Measurements from ENCODE around the gene GRIN2C. TPM values are rescaled to one million over a fixed set of nuclear protein-coding genes. Genes with fewer than 3 reads are reported as not detected.

GRIN2C gene
- total RNA-seq, 4 donors from 2014 or later: 0.17 to 2.5 (median 0.50) TPM

GRCh38 chr17:74818291-74818938 lies 41.3 kb downstream of the GRIN2C start:
- Histone ChIP-seq H3K4me3 (no peak overlapping the region), H3K4me1 (peaks cover 8 to 26% (median 16%) of the 10 kb centered on the region in 4 donors)
- no peak for TF ChIP-seq POLR2A (IDR thresholded peaks at IDR 0.05; ENCODE audit: low read depth)
- TF ChIP-seq, protein P1, sequence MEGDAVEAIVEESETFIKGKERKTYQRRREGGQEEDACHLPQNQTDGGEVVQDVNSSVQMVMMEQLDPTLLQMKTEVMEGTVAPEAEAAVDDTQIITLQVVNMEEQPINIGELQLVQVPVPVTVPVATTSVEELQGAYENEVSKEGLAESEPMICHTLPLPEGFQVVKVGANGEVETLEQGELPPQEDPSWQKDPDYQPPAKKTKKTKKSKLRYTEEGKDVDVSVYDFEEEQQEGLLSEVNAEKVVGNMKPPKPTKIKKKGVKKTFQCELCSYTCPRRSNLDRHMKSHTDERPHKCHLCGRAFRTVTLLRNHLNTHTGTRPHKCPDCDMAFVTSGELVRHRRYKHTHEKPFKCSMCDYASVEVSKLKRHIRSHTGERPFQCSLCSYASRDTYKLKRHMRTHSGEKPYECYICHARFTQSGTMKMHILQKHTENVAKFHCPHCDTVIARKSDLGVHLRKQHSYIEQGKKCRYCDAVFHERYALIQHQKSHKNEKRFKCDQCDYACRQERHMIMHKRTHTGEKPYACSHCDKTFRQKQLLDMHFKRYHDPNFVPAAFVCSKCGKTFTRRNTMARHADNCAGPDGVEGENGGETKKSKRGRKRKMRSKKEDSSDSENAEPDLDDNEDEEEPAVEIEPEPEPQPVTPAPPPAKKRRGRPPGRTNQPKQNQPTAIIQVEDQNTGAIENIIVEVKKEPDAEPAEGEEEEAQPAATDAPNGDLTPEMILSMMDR (IDR thresholded peaks at IDR 0.05): no peak
- no peak for TF ChIP-seq POLR2AphosphoS5 (IDR thresholded peaks at IDR 0.05)
- TF ChIP-seq EP300 (IDR thresholded peaks at IDR 0.05): no peak

DNA sequence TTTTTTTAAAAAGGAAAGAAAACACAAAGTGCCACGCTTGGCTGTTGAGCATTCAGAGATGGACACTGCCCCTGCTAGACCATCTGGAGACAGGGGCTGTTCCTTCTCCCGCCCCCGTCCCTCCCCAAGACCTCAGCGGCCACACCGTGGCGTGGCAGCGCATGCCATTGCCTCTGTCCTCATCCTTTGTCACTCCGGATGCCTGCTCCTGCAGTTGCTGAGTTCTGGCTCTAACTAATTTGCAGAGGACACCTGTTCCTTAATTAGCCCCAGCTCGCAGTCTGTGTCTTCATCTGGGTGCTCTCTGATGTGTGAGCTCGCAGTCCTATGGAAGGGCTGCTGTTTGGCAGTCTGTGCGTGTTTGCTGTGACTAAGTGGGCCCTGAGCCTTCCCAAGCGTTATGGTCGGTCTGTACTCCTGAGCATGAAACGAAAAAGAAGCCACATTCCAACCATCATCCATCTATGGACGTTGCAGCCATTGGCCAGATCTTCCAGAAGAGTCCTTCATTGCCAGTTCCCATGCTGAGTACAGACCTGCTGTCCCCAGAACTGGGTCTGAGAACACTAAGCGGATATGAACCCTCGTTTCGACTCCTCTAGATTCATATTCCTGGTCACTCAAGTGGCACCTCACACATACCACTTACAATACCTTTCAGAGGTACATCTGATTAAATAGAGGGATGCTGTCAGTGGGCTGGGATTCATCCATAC lies 42.6 kb downstream of the GRIN2C start:
- DNase-seq (ENCODE audit: extremely low spot score): no peak
- peaks cover 7 to 23% (median 19%) of the 10 kb centered on the region in 4 donors for H3K4me1 ChIP-seq
- WGBS: 88% methylated on average over 11 of the region's 18 CpGs
- H3K27ac ChIP-seq (replicated peaks in 1 of 4): no peak overlapping the region
- intact Hi-C loops (cut with DNase I): no loop called here
- TF ChIP-seq, protein P1 (IDR thresholded peaks at IDR 0.05): no peak
- TF ChIP-seq POLR2AphosphoS5 (IDR thresholded peaks at IDR 0.05): no peak
- no peaks in the 10 kb centered on the region for H3K9me3 ChIP-seq
- no peak overlapping the region for H3K4me3 ChIP-seq
- H3K27me3 ChIP-seq: no peaks in the 10 kb centered on the region
- peaks cover 8 to 48% (median 27%) of the 10 kb centered on the region in 4 donors for H3K36me3 ChIP-seq

More at GRCh38 chr17:74818291-74818938, 41.3 kb downstream of the GRIN2C start:
- H3K27ac ChIP-seq (replicated peaks in 1 of 4): no peak overlapping the region
- H3K9me3 ChIP-seq: no peaks in the 10 kb centered on the region
- DNase-seq (ENCODE audit: extremely low spot score): no peak
- intact Hi-C loops (cut with DNase I): no loop called here
- H3K27me3 ChIP-seq: no peaks in the 10 kb centered on the region
- H3K36me3 ChIP-seq: peaks cover 8 to 47% (median 27%) of the 10 kb centered on the region in 4 donors
- 99% methylated on average over 12 of the region's 16 CpGs for WGBS

GRCh38 chr17:74815550-74816370 lies 43.9 kb downstream of the GRIN2C start:
- Histone ChIP-seq H3K4me1 (peaks cover 10 to 20% (median 17%) of the 10 kb centered on the region in 4 donors), H3K9me3 (no peaks in the 10 kb centered on the region), H3K4me3 (no peak overlapping the region), H3K27me3 (no peaks in the 10 kb centered on the region), H3K27ac (replicated peaks in 1 of 4) (no peak overlapping the region), H3K36me3 (peaks cover 2 to 44% (median 26%) of the 10 kb centered on the region in 4 donors)
- DNase-seq (ENCODE audit: extremely low spot score): no peak
- intact Hi-C loops (cut with DNase I): no loop called here
- WGBS: 89% methylated on average over 15 of the region's 15 CpGs
- TF ChIP-seq POLR2A (IDR thresholded peaks at IDR 0.05; ENCODE audit: low read depth) (no peak), EP300 (IDR thresholded peaks at IDR 0.05) (no peak), POLR2AphosphoS5 (IDR thresholded peaks at IDR 0.05) (no peak)
- TF ChIP-seq, protein P1 (IDR thresholded peaks at IDR 0.05): no peak

DNA sequence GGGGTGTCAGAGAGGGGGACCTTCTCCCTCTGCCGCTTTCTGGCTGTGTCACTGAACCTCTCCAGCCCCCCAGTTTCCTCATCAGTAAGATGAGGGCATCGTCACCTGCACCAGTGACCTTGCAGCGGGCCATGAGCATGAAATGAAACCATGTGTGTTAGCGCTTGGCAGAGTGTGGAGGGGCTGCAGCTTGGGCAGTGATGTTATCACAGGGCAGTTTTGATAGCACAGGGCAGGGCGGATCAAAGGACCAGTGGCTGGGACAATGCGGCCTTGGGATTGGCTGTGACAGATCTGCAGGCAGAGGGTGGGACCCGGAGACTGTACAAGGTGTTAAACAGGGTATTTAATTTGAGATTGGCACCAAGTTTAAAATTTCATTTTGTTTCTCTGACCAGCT lies 44.6 kb downstream of the GRIN2C start:
- WGBS: 95% methylated on average over 7 of the region's 7 CpGs
- peaks cover 0 to 37% (median 21%) of the 10 kb centered on the region in 4 donors for H3K36me3 ChIP-seq

More for the DNA sequence above, 44.6 kb downstream of the GRIN2C start:
- H3K4me3 ChIP-seq: no peak overlapping the region
- no peak for DNase-seq (ENCODE audit: extremely low spot score)
- H3K9me3 ChIP-seq: no peaks in the 10 kb centered on the region
- no peak overlapping the region for H3K27ac ChIP-seq (replicated peaks in 1 of 4)
- no peaks in the 10 kb centered on the region for H3K27me3 ChIP-seq
- intact Hi-C loops (cut with DNase I): no loop called here
- peaks cover 10 to 20% (median 17%) of the 10 kb centered on the region in 4 donors for H3K4me1 ChIP-seq
- TF ChIP-seq POLR2A (IDR thresholded peaks at IDR 0.05; ENCODE audit: low read depth) (no peak), POLR2AphosphoS5 (IDR thresholded peaks at IDR 0.05) (no peak), EP300 (IDR thresholded peaks at IDR 0.05) (no peak)
- TF ChIP-seq, protein P1 (IDR thresholded peaks at IDR 0.05): no peak

All from esophagus muscularis mucosa (tissue), 4 donors.